Testis (tissue), 2 donors: Measurements from ENCODE around the gene MED8.

Source experiments
- POLR2A ChIP-seq: fragments of 450-650 bp; IDR thresholded peaks from one replicate; pipeline ENCODE4 v1.6.1; 2017; ENCODE audit warnings: antibody characterized with exemption, mild to moderate bottlenecking, moderate library complexity
- TF ChIP-seq, protein P1 (sequence below), 3 experiments: fragments of 450-650 bp in 2 of 3; fragments of 200-600 bp in 1 of 3; sonication (generic) in 1 of 3; IDR thresholded peaks; one replicate each; pipeline ENCODE4 v1.5.1; 2016 to 2019; ENCODE audit warnings: antibody characterized with exemption in 3 of 3, mild to moderate bottlenecking in 2 of 3, moderate library complexity in 1 of 3

DNA sequence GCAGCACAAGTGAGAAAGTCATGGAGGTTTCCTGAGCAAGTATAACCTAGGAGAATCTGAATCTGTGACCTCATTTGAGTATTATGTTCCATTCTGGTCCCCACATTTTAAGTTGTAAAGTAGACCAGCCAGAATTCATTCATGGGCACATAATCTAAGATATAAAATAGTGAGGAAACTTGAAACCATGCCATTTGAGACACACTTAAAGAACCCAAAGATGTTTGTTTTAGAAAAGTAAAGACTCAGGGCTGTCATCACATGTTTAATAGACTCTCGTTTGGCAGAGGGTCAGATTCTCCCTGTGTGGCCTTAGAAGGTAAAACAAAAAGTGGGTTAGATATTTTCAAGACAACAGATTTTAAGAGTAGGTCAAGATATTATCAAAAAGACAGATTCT lies 6.5 kb upstream of the MED8 start:
- TF ChIP-seq, protein P1, sequence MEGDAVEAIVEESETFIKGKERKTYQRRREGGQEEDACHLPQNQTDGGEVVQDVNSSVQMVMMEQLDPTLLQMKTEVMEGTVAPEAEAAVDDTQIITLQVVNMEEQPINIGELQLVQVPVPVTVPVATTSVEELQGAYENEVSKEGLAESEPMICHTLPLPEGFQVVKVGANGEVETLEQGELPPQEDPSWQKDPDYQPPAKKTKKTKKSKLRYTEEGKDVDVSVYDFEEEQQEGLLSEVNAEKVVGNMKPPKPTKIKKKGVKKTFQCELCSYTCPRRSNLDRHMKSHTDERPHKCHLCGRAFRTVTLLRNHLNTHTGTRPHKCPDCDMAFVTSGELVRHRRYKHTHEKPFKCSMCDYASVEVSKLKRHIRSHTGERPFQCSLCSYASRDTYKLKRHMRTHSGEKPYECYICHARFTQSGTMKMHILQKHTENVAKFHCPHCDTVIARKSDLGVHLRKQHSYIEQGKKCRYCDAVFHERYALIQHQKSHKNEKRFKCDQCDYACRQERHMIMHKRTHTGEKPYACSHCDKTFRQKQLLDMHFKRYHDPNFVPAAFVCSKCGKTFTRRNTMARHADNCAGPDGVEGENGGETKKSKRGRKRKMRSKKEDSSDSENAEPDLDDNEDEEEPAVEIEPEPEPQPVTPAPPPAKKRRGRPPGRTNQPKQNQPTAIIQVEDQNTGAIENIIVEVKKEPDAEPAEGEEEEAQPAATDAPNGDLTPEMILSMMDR (IDR thresholded peaks at IDR 0.05): no peak
- TF ChIP-seq POLR2A: no peak
